CD4-positive, alpha-beta T cell treated with Interleukin-17A for 4 hours (primary cell): ENCODE data around the gene CT45A2.
"Not testable (repeated sequence)": the region's sequence is repeated elsewhere in the genome, so short reads cannot be mapped to it uniquely, and the experiment has no call there.

Source experiments
- DNase-seq: peaks from one replicate; pipeline ENCODE4 v3.0.0-alpha.2; 2020; ENCODE audit warnings: mixed read lengths

CT45A2 gene, protein sequence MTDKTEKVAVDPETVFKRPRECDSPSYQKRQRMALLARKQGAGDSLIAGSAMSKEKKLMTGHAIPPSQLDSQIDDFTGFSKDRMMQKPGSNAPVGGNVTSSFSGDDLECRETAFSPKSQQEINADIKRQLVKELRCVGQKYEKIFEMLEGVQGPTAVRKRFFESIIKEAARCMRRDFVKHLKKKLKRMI

DNA sequence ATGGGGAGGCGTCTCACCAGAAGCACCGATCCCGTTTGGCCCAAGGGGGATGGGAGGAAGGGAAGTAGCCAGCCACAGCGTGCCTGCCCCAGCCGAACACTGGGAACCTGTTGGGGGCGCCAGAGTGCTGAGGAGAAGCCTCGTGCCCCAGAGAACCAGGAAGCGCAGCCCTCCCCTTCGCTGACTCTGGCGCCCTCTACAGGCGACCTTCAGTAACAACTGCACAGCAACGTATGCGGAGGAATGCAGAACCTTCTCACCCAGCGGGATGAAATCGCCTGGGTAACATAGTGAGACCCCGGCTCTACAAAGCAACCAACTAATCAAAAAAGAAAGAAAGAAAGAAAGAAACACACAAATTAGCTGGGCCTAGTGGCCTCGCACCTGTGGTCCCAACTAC, at the start of gene CT45A2:
TSS of gene CT45A2 (minus strand) at position 101 of the 400 bp plus-strand sequence. CDS start 3,747 bp downstream, outside the sequence.
- not testable (repeated sequence) for DNase-seq

GRCh38 chrX:135854438-135854837, 34.6 kb upstream of the CT45A2 start, which contains the start of gene CT45A8:
Gene CT45A8, minus strand, starts transcription at chrX:135854538. Its CDS starts 3,755 bp downstream, at chrX:135850783.
- not testable (repeated sequence) for DNase-seq

- not testable (repeated sequence) for DNase-seq
Observed at GRCh38 chrX:135837180-135837579, 17.4 kb upstream of the CT45A2 start, which contains the start of gene CT45A7. Gene CT45A7, minus strand, starts transcription at chrX:135837280. Its CDS starts 3,747 bp downstream, at chrX:135833533.

GRCh38 chrX:135802687-135803086, 17.1 kb downstream of the CT45A2 start, which contains the start of gene CT45A6:
Gene CT45A6, minus strand, starts transcription at chrX:135802787. Its CDS starts 3,794 bp downstream, at chrX:135798993.
- not testable (repeated sequence) for DNase-seq

GRCh38 chrX:135785403-135785802, 34.4 kb downstream of the CT45A2 start, which contains the start of gene CT45A5:
Gene CT45A5, minus strand, starts transcription at chrX:135785503. Its CDS starts 3,774 bp downstream, at chrX:135781729.
- not testable (repeated sequence) for DNase-seq

GRCh38 chrX:135768091-135768490, 51.7 kb downstream of the CT45A2 start, which contains the start of gene CT45A3:
Gene CT45A3, minus strand, starts transcription at chrX:135768191. Its CDS starts 3,747 bp downstream, at chrX:135764444.
- not testable (repeated sequence) for DNase-seq
